Keratinocyte (primary cell): ENCODE data around the gene MPZ.

ENCODE experiments used
- CTCF ChIP-seq, 3 experiments: IDR thresholded peaks in 1 of 3; conservative IDR thresholded peaks in 1 of 3; optimal IDR thresholded peaks in 1 of 3; 2 replicates in 2 of 3; 3 replicates in 1 of 3; pipeline versions ENCODE3 to v1.5.1; 2011; ENCODE audit warnings: low read length in 3 of 3, mild to moderate bottlenecking in 3 of 3, moderate library complexity in 2 of 3, control low read depth in 1 of 3, inconsistent platforms in 1 of 3; ENCODE audit not compliant: insufficient read depth in 2 of 3; ENCODE audit errors: extremely low read depth in 1 of 3
- EZH2 ChIP-seq: IDR thresholded peaks from one replicate; pipeline ENCODE4 v1.6.1; 2012; ENCODE audit warnings: inconsistent platforms, mild to moderate bottlenecking, low read length, moderate library complexity

GRCh38 chr1:161335796-161336195 is 26.0 kb upstream of the MPZ start:
- no peak for TF ChIP-seq EZH2
- no peak for TF ChIP-seq CTCF (optimal IDR thresholded peaks at IDR 0.05 in 1 of 3, IDR thresholded peaks at IDR 0.05 in 1 of 3, conservative IDR thresholded peaks at IDR 0.05 in 1 of 3; ENCODE audit: extremely low read depth in 1 of 3, insufficient read depth in 2 of 3, low read length in 3 of 3)
